ENCODE measurements around the gene SLC17A9.

- no peak for TF ChIP-seq YY1 (IDR thresholded peaks at IDR 0.05; ENCODE audit: insufficient read depth, insufficient read length)
- TF ChIP-seq ZNF274 (IDR thresholded peaks at IDR 0.05; ENCODE audit: low read depth, low read length), result no peak
Measured at GRCh38 chr20:62910777-62911497, 41.6 kb upstream of the SLC17A9 start.

All from NT2/D1 (cell line).